Lung (tissue), 12 donors: Measurements from ENCODE around the gene B3GLCT. TPM values are rescaled to one million over a fixed set of nuclear protein-coding genes. Genes with fewer than 3 reads are reported as not detected.

ENCODE experiments used
- ATAC-seq: fragments of 200-7000 bp; cut with Tn5 transposase; one replicate; pipeline ENCODE4 v1.9.1; 2020; ENCODE audit warnings: moderate number of reproducible peaks; ENCODE audit not compliant: insufficient read depth, low FRiP score
- DNase-seq, 3 donors: peaks; one replicate each; pipeline ENCODE4 v3.0.0-alpha.2; 2013 to 2017
- H3K27ac ChIP-seq, 2 donors: one replicate each; pipeline ENCODE4 v1.5.1; 2013; ENCODE audit warnings: mild to moderate bottlenecking in 2 of 2, moderate library complexity in 2 of 2, control low read depth in 1 of 2, inconsistent platforms in 1 of 2, low read depth in 1 of 2, low read length in 1 of 2
- H3K27me3 ChIP-seq, 3 donors: one replicate each; pipeline ENCODE4 v1.5.1; 2013; ENCODE audit warnings: low read length in 2 of 3; ENCODE audit not compliant: control insufficient read depth in 3 of 3, insufficient read depth in 3 of 3
- H3K36me3 ChIP-seq, 4 donors: one replicate each; pipeline ENCODE4 v1.5.1; 2013; ENCODE audit warnings: low read length in 4 of 4, mild to moderate bottlenecking in 1 of 4, moderate library complexity in 1 of 4; ENCODE audit not compliant: control insufficient read depth in 4 of 4, insufficient read depth in 4 of 4
- H3K4me1 ChIP-seq, 5 donors: one replicate each; pipeline ENCODE4 v1.5.1; 2013; ENCODE audit warnings: low read length in 5 of 5, mild to moderate bottlenecking in 2 of 5, moderate library complexity in 1 of 5; ENCODE audit not compliant: control insufficient read depth in 5 of 5, insufficient read depth in 5 of 5
- H3K4me3 ChIP-seq: one replicate; pipeline ENCODE4 v1.5.1; 2013; ENCODE audit warnings: mild to moderate bottlenecking, control low read depth, moderate library complexity
- H3K9ac ChIP-seq, 2 donors: one replicate each; pipeline ENCODE4 v1.5.1; 2013; ENCODE audit warnings: low read length in 2 of 2, control low read depth in 1 of 2; ENCODE audit not compliant: insufficient read depth in 1 of 2
- H3K9me3 ChIP-seq, 4 donors: one replicate each; pipeline ENCODE4 v1.5.1; 2013; ENCODE audit warnings: low read length in 3 of 4, mild to moderate bottlenecking in 1 of 4, moderate library complexity in 1 of 4; ENCODE audit not compliant: control insufficient read depth in 4 of 4, insufficient read depth in 3 of 4
- WGBS, 2 donors: extraction: QIAGEN DNeasy Blood & Tissue Kit; methylation state at CpG; one replicate each; pipeline ENCODE4 v1.1.7; 2013; 5-methylcytosine and 5-hydroxymethylcytosine counted together
- polyA plus RNA-seq, 2 donors: library from polyadenylated mRNA; stranded (reverse); fragments of 200-250 nt; gene quantifications; one replicate each; pipeline ENCODE4 v1.2.1, GENCODE V29; 2013
- total RNA-seq, 2 donors: library from RNA; depleted of rRNA in 1 of 2; stranded (reverse); fragments of >200 nt in 1 of 2; gene quantifications; one replicate each; pipeline ENCODE4 v1.2.1, GENCODE V29; 2014 to 2021
- TF ChIP-seq, protein P1 (sequence below): IDR thresholded peaks from 2 replicates; pipeline ENCODE4 v1.5.1; 2012; ENCODE audit warnings: mild to moderate bottlenecking; ENCODE audit errors: control extremely low read depth, extremely low read depth
- donor health status: control.
- donor health status: control.
- donor health status: Bipolar disorder and iron deficiency.
- donor health status: healthy.
- donor health status: DM: yes; HTN: yes; CAD: no.

The B3GLCT gene
- total and polyA plus RNA-seq, 4 donors: 2.4 to 13.7 (median 3.1) TPM

DNA sequence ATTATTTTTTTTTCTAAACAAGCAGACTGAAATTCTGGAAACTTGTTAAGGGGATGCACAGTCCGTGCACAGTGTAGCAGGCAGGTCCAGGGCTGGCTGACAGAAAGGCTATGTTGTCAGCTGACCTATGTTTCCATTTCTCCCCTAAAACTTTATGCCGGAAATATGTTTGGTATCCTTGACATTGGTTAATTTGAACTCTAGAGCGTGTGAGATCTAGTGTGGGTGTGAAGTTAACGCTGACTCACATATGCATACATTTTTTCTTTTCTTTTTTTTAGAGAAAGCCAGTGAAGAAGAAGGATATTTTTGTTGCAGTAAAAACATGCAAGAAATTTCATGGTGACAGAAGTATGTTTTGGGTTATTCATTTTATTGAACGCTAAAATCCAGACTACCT lies 76.6 kb downstream of the B3GLCT start:
- no peak overlapping the region for H3K9ac ChIP-seq
- TF ChIP-seq, protein P1, sequence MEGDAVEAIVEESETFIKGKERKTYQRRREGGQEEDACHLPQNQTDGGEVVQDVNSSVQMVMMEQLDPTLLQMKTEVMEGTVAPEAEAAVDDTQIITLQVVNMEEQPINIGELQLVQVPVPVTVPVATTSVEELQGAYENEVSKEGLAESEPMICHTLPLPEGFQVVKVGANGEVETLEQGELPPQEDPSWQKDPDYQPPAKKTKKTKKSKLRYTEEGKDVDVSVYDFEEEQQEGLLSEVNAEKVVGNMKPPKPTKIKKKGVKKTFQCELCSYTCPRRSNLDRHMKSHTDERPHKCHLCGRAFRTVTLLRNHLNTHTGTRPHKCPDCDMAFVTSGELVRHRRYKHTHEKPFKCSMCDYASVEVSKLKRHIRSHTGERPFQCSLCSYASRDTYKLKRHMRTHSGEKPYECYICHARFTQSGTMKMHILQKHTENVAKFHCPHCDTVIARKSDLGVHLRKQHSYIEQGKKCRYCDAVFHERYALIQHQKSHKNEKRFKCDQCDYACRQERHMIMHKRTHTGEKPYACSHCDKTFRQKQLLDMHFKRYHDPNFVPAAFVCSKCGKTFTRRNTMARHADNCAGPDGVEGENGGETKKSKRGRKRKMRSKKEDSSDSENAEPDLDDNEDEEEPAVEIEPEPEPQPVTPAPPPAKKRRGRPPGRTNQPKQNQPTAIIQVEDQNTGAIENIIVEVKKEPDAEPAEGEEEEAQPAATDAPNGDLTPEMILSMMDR: no peak
- WGBS, 2 donors: 96% methylated on average over 5 of the region's 5 CpGs
- no peak overlapping the region for H3K27ac ChIP-seq
- DNase-seq: no peak
- H3K9me3 ChIP-seq: no peaks in the 10 kb centered on the region
- H3K4me1 ChIP-seq: peaks cover 0 to 5% (median 0%) of the 10 kb centered on the region in 5 donors
- no peaks in the 10 kb centered on the region for H3K27me3 ChIP-seq
- no peak overlapping the region for H3K4me3 ChIP-seq
- H3K36me3 ChIP-seq: peaks cover 3 to 13% (median 12%) of the 10 kb centered on the region in 4 donors
- ATAC-seq: no peak

DNA sequence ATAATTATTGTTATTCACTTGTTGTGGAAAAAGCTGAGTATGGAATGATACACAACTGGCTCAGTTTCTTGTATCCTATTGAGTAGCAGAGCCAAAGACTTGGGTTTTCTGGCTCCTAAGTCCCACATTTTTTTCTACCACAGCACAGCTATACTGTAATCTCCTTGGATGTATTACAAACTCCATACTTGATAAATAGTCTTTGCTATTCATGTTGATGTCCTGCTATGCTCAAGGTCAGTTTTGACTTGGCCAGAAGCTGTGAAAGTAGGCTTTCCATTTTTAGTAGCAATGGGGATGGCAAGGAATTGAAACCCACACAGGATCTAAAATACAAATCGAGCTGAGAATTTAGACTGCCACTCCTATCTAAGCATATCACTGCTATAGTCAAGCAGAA lies 79.1 kb downstream of the B3GLCT start:
- 88 to 97% methylated on average over 1 of the region's 1 CpG for WGBS, 2 donors
- no peak overlapping the region for H3K4me3 ChIP-seq
- ATAC-seq (no peak), DNase-seq (no peak)
- H3K27ac ChIP-seq: no peak overlapping the region
- no peaks in the 10 kb centered on the region for H3K9me3 ChIP-seq
- H3K9ac ChIP-seq: no peak overlapping the region
- no peaks in the 10 kb centered on the region for H3K27me3 ChIP-seq
- peaks cover 0 to 5% (median 0%) of the 10 kb centered on the region in 5 donors for H3K4me1 ChIP-seq
- peaks cover 3 to 13% (median 12%) of the 10 kb centered on the region in 4 donors for H3K36me3 ChIP-seq
- TF ChIP-seq, protein P1: no peak

DNA sequence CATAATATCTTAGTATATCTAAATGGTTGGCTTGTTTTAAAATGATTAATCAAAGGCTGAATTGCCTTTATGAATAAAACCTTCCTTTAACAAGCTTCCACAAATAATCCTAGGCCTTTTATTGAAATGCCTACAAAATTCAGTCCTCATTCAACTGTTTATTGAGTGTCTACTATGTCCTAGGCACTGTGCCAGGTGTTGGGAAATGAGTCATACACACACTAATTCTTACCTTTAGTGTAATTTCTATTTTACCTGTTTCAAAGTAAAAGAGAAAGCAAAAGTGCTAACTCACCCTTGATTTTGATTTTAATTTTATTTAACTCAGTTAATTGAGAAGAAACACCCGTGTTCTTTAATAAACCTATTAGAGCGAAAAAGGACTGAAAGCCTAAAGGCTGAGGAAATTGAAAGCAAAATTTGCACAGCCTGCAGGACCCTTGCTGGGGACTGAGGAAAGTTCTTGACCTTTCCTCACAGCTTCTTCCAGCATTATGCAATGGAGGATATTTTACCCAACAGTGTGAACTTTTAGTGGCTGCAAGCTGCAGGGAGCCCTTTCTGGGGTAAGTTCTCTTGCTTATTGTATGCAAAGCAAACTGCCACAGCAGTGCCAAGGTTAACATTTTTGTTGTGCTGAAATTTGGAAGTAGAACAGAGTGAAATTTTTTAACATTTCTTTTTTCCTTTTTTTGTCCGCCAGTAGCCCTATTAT lies 83.1 kb downstream of the B3GLCT start:
- ATAC-seq (no peak), DNase-seq (no peak)
- TF ChIP-seq, protein P1: no peak
- Histone ChIP-seq H3K4me3 (no peak overlapping the region), H3K36me3 (peaks cover 0 to 8% (median 6%) of the 10 kb centered on the region in 4 donors), H3K9me3 (peaks cover 0 to 1% (median 0%) of the 10 kb centered on the region in 4 donors), H3K9ac (no peak overlapping the region), H3K27me3 (no peaks in the 10 kb centered on the region), H3K27ac (no peak overlapping the region), H3K4me1 (peaks cover 0 to 5% (median 0%) of the 10 kb centered on the region in 5 donors)
- WGBS, 2 donors: 91 to 92% methylated on average over 3 of the region's 3 CpGs
